ENCODE data around the gene SPEN. TPM values are rescaled to one million over a fixed set of nuclear protein-coding genes. Genes with fewer than 3 reads are reported as not detected.

Gene SPEN
- total RNA-seq, 1 donor from 2014 or later = 10.4 TPM

DNA sequence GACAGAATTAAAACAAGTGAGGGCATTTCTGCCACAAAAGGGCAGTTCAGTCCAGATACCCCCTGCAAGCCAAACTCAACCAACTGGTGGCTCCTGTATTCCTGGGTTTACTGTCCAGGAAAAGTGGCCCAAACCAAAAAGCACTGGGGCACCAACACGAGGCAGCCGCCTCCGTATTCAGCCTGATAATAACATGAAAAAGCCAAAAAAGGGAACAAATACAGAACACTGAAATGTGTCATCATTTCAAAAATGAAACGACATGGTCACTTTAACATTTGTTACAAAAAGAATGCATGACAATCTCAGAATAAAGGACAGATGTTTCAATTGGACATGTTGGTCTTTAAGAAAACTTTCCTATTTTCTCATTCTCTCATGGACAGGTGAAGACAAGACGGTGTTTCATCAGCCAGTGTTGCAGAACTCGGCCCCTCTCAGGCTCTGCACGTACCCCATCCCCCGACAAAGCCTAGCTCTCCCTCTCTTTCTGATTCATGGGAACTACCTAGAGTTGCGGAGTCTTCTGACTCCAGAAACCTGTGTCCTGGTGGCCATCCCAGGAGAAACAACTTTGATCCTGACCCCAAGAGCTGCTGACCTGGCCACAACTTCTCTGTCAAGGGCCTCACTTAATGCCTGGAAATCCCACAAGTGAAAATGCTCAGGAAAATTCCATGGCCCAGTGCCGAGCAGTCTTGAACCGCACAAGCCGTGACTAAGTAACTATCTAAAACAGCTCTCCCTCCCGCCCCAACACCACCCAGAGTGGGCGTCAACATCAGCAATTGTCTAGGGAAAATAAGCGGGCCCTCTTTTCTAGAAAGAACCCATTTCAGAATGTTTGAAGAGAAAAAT is 101.3 kb downstream of the SPEN start:
- TF ChIP-seq, protein P1, sequence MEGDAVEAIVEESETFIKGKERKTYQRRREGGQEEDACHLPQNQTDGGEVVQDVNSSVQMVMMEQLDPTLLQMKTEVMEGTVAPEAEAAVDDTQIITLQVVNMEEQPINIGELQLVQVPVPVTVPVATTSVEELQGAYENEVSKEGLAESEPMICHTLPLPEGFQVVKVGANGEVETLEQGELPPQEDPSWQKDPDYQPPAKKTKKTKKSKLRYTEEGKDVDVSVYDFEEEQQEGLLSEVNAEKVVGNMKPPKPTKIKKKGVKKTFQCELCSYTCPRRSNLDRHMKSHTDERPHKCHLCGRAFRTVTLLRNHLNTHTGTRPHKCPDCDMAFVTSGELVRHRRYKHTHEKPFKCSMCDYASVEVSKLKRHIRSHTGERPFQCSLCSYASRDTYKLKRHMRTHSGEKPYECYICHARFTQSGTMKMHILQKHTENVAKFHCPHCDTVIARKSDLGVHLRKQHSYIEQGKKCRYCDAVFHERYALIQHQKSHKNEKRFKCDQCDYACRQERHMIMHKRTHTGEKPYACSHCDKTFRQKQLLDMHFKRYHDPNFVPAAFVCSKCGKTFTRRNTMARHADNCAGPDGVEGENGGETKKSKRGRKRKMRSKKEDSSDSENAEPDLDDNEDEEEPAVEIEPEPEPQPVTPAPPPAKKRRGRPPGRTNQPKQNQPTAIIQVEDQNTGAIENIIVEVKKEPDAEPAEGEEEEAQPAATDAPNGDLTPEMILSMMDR (conservative IDR thresholded peaks at IDR 0.05; ENCODE audit: low read depth, low read length) = no peak
- DNase-seq (ENCODE audit: low read depth) = peak; percentile 47
- H3K4me3 ChIP-seq (ENCODE audit: low read depth, low read length) = peak overlapping the region; percentile 12

DNA sequence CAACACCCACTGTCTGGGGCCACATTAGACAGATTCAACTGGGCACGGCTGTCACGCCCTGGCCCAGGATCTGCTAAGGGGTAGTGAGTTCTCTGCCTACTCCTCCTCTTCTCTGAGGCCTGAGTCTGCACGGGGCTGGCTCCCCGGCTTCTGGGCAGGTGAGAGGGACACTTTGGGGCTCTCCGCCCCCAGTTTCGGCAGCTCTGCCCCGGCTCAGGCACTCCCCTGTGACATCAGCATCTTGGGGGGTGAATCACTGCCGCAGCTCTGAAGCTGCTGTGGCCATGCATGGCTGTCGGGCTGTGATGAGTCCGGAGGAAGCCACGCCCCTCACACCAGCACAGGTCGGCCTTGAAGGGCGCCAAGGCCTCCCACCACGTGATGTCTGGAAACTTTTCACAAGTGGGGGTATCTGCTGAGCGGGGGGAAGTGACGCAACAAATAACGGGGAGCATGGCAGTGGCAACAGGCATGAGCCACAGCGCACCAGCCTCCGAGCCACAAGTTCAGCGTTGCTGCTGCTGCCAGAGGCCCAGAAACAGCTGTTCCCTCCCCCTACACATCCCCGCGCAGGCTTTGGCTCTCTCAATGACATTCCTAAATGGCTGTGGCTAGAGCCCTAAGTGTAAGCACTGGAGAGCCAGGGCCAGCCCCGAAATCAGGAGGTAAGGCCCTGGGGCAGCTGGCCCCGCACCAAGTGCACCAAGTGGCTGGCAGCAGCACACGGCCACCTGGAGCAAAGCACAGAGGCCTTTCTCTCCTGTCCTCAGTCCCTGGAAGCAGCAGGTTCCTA is 102.1 kb downstream of the SPEN start:
- peak overlapping the region; percentile 12 for H3K4me3 ChIP-seq (ENCODE audit: low read depth, low read length)
- DNase-seq (ENCODE audit: low read depth) = peak; percentile 36
- TF ChIP-seq, protein P1 (conservative IDR thresholded peaks at IDR 0.05; ENCODE audit: low read depth, low read length) = no peak

DNA sequence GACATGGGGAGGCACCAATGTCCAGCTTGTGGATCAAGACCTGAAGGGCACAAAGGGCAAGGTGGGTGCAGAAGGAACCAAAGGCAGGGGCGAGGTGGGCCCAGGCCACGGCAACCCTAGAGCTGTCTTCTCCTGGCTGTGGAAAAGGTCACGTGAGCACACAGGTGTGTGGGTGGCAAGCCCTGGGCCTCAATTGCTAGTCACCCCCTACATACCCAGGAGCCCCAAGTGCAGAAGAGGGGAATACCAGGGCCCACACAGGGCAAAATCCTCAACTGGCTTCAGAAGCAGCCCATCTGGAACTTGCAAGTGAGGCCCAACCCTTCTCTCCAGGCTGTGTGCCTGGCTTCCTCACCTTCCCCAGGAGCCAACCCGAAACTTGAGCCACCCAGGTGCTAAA is 102.8 kb downstream of the SPEN start:
- no peak for DNase-seq (ENCODE audit: low read depth)
- TF ChIP-seq, protein P1 (conservative IDR thresholded peaks at IDR 0.05; ENCODE audit: low read depth, low read length) = no peak
- H3K4me3 ChIP-seq (ENCODE audit: low read depth, low read length) = no peak overlapping the region

DNA sequence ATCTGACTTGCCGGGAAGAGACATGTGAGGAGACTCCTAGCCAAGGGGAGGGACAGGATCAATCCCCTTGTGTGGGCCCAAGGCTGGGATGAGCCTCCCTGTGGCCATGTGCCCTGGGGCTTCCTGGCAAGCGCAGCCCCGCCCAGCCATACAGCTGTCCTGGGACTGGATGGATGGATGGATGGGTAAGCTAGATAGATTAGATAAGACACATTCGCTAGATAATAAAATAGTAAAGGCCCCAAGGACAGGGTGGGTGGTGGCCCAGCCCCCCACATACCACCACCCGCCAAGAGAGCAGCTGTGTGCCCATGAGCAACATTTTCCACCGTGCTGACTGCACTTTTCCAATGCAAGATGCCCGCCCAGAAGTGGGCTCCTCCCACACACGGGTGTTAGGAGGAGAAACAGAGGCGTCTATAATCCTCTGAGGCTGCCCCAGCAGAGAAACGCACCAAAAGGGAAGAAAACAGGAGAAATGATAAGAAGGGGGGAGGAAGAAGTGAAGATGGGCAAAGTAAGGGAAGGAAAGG is 103.3 kb downstream of the SPEN start:
- TF ChIP-seq, protein P1 (conservative IDR thresholded peaks at IDR 0.05; ENCODE audit: low read depth, low read length) = no peak
- DNase-seq (ENCODE audit: low read depth) = no peak
- no peak overlapping the region for H3K4me3 ChIP-seq (ENCODE audit: low read depth, low read length)

DNA sequence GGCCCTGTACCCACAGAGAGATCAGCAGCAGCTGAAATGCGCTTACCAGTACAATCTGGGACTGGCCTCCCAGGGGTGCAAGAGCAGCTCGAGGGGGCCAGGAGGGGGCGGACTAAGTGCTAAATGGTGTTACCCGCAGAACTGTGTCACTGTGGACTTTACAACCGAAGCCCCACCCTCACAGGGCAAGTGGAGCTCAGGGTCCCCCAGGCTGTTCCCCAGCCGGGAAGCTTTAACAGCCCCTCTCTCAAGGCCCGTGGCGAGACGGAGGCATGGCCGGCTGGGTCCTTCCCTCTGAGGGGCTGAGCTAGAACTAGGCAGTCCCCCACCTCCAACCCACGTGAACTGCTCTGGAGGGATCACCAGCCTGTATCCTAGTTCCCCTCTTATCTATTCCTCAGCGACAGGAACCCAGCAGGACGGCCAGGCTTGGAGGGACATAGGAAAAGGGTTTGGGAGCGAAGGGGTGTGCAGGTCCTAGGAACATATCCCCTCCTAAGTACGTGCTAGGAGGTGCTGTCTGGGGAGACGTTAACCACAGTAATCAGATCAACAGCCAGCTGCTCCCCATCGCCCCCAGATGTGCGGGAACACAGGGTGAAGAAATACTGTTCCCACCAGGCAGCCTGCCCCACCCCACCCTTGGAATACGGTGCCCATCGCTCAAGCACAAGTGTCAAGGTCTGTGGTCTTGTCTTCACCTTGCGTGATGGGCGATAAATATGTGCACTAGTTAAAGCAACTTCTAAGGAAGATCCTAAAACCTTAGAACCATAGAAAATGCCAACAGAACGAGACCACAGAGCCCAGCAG is 104.0 kb downstream of the SPEN start:
- H3K4me3 ChIP-seq (ENCODE audit: low read depth, low read length) = no peak overlapping the region
- TF ChIP-seq, protein P1 (conservative IDR thresholded peaks at IDR 0.05; ENCODE audit: low read depth, low read length) = no peak
- no peak for DNase-seq (ENCODE audit: low read depth)

All from epithelial cell of proximal tubule (primary cell).